Measurements from ENCODE around the gene FAM107B. TPM values are rescaled to one million over a fixed set of nuclear protein-coding genes. Genes with fewer than 3 reads are reported as not detected.

Gene FAM107B
- total and polyA plus RNA-seq, 2 of the 4 experiments (the other 2 are of a cell fraction): 26.4 to 27.1 TPM

GRCh38 chr10:14671386-14671831 is 103.3 kb downstream of the FAM107B start:
- Histone ChIP-seq H3K36me3 (ENCODE audit: control insufficient read depth, insufficient read depth, low read length) (no peaks in the 10 kb centered on the region), H3K4me3 (ENCODE audit: insufficient read depth, low read depth, low read length) (no peak overlapping the region), H3K18ac (ENCODE audit: low read depth, low read length) (peak overlapping the region; percentile 24), H2BK15ac (ENCODE audit: low read depth, low read length) (peak overlapping the region; percentile 25; the same call in 1 of the 3 replicates), H3K4me1 (ENCODE audit: control insufficient read depth, insufficient read depth, low read length) (peaks cover 7% of the 10 kb centered on the region), H2BK120ac (ENCODE audit: low read depth, low read length) (peak overlapping the region; percentile 85), H4K20me1 (ENCODE audit: insufficient read depth, low read length) (peaks cover 4% of the 10 kb centered on the region; the same call in 1 of the 2 replicates), H2AK5ac (ENCODE audit: low read depth, low read length) (peak overlapping the region; percentile 84), H2BK5ac (ENCODE audit: low read depth, low read length, poor library complexity, severe bottlenecking) (no peak overlapping the region), H3K14ac (replicated peaks; ENCODE audit: low read depth, low read length) (peak overlapping the region; percentile 82), H2AFZ (replicated peaks; ENCODE audit: low read length, poor library complexity) (peak overlapping the region; percentile 25), H3K9ac (ENCODE audit: low read depth, low read length) (no peak overlapping the region), H3K56ac (ENCODE audit: extremely low read depth, insufficient read depth, low read length) (no peak overlapping the region), H2BK20ac (ENCODE audit: low read depth, low read length) (peak overlapping the region; percentile 89; the same call in 1 of the 2 replicates), H3K9me1 (ENCODE audit: insufficient read depth, low read length) (peaks cover 6% of the 10 kb centered on the region; the same call in 1 of the 2 replicates), H4K91ac (ENCODE audit: insufficient read depth, low read depth, low read length) (peak overlapping the region; percentile 40; the same call in 1 of the 2 replicates), H4K5ac (ENCODE audit: low read depth, low read length) (no peak overlapping the region), H3K4me2 (ENCODE audit: low read depth, low read length) (no peak overlapping the region), H3K27me3 (ENCODE audit: control insufficient read depth, insufficient read depth, low read length) (no peaks in the 10 kb centered on the region), H3K9me3 (ENCODE audit: control insufficient read depth, insufficient read depth, low read length) (no peaks in the 10 kb centered on the region), H2AK9ac (replicated peaks; ENCODE audit: low read depth, low read length, poor library complexity) (peak overlapping the region; percentile 34), H3K23ac (ENCODE audit: low read depth, low read length) (no peak overlapping the region), H3K27ac (ENCODE audit: insufficient read depth, low read length) (peak overlapping the region; percentile 84; the same call in 1 of the 2 replicates), H3K4ac (ENCODE audit: low read depth, low read length) (peak overlapping the region; percentile 88), H3K79me1 (ENCODE audit: low read depth in 1 of 2, low read length in 2 of 2) (no peaks in the 10 kb centered on the region), H4K8ac (ENCODE audit: low read depth in 2 of 2, low read length in 2 of 2) (peak overlapping the region; percentile 6 to 75; a peak in 3 of 4 replicates)
- no CpG with 5 or more reads among the region's 6 CpGs for WGBS, 2 experiments (ENCODE audit: extremely low coverage in 2 of 2, insufficient read length in 1 of 2)
- intact Hi-C loops (cut with micrococcal nuclease): no loop called here
- dilution Hi-C loops (cut with HindIII; ENCODE audit: low sequenced_read_pairs, unreplicated experiment): no loop called here
- POLR2A ChIA-PET (ENCODE audit: unreplicated experiment): interaction anchor here (0.5 kb wide), 1 partner anchor 1830 kb away, joined by 7 read pairs; no protein-coding TSS in a partner anchor
- DNase-seq: no peak
- in situ Hi-C loops (cut with MboI; ENCODE audit: low sequenced_read_pairs): no loop called here
- CTCF ChIA-PET: no interaction called here
- no peak for TF ChIP-seq MAFK (IDR thresholded peaks at IDR 0.05; ENCODE audit: low read depth, low read length)
- TF ChIP-seq MAZ (IDR thresholded peaks at IDR 0.05; ENCODE audit: borderline replicate concordance, low read depth, low read length): no peak
- TF ChIP-seq USF2 (IDR thresholded peaks at IDR 0.05; ENCODE audit: low read depth, low read length): no peak
- TF ChIP-seq CHD1 (IDR thresholded peaks at IDR 0.05; ENCODE audit: low read depth, low read length): no peak
- no peak for TF ChIP-seq CEBPB (IDR thresholded peaks at IDR 0.05; ENCODE audit: low read depth, low read length)
- no peak for TF ChIP-seq MXI1 (IDR thresholded peaks at IDR 0.05; ENCODE audit: borderline replicate concordance, low read depth, low read length)
- TF ChIP-seq FOS (IDR thresholded peaks at IDR 0.05; ENCODE audit: low read depth, low read length): no peak
- no peak for TF ChIP-seq RCOR1 (IDR thresholded peaks at IDR 0.05; ENCODE audit: insufficient replicate concordance, low read length)
- no peak for TF ChIP-seq CTCF (conservative IDR thresholded peaks at IDR 0.05; ENCODE audit: low read depth, low read length)
- TF ChIP-seq ELK1 (IDR thresholded peaks at IDR 0.05; ENCODE audit: borderline replicate concordance, low read depth, low read length): no peak
- TF ChIP-seq RFX5 (IDR thresholded peaks at IDR 0.05; ENCODE audit: low read depth, low read length): no peak
- no peak for TF ChIP-seq NFE2L2 (IDR thresholded peaks at IDR 0.05; ENCODE audit: low read depth, low read length)
- no peak for TF ChIP-seq POLR2A (IDR thresholded peaks at IDR 0.05; ENCODE audit: low read depth, low read length)
- no peak for TF ChIP-seq BHLHE40 (IDR thresholded peaks at IDR 0.05; ENCODE audit: low read depth, low read length)
- no peak for TF ChIP-seq SMC3 (IDR thresholded peaks at IDR 0.05; ENCODE audit: low read depth, low read length)
- no peak for TF ChIP-seq RAD21 (IDR thresholded peaks at IDR 0.05; ENCODE audit: low read length)
- no peak for ATAC-seq (ENCODE audit: low read depth)
- no TSS peak for BruUV-seq (replicated peaks)

All from IMR-90 (cell line).